Chondrocyte (in vitro differentiated cells): Measurements from ENCODE around the gene CRHR1. TPM values are rescaled to one million over a fixed set of nuclear protein-coding genes. Genes with fewer than 3 reads are reported as not detected.

Experiments
- DNase-seq: peaks from one replicate; pipeline ENCODE4 v3.0.0; 2021; ENCODE audit warnings: mixed read lengths, low spot score
- H3K27ac Mint-ChIP-seq: one replicate; pipeline ENCODE4 v1.8.0; 2021; ENCODE audit warnings: mild to moderate bottlenecking, moderate library complexity, mixed read lengths; ENCODE audit not compliant: unreplicated experiment
- H3K27me3 Mint-ChIP-seq: 2 replicates; pipeline ENCODE4 v1.8.0; 2021; ENCODE audit warnings: low read depth, mixed read lengths
- H3K36me3 Mint-ChIP-seq: 2 replicates; pipeline ENCODE4 v1.8.0; 2021; ENCODE audit warnings: low read depth, mixed read lengths
- H3K4me1 Mint-ChIP-seq: 2 replicates; pipeline ENCODE4 v1.8.0; 2021; ENCODE audit warnings: low read depth, mild to moderate bottlenecking, mixed read lengths
- H3K4me3 Mint-ChIP-seq: one replicate; pipeline ENCODE4 v1.8.0; 2021; ENCODE audit warnings: mild to moderate bottlenecking, moderate library complexity, mixed read lengths; ENCODE audit not compliant: unreplicated experiment
- H3K9me3 Mint-ChIP-seq: 2 replicates; pipeline ENCODE4 v1.8.0; 2021; ENCODE audit warnings: low read depth, mixed read lengths
- total RNA-seq: library from RNA; stranded (reverse); gene quantifications from 3 replicates; pipeline ENCODE4 v1.2.1, GENCODE V29; 2021
- TF ChIP-seq, protein P1 (sequence below): fragments of 200-600 bp; sonication (generic); IDR thresholded peaks from 2 replicates; pipeline ENCODE4 v1.5.0; 2021; ENCODE audit warnings: antibody characterized with exemption, mild to moderate bottlenecking, moderate library complexity

CRHR1 gene
- total RNA-seq, 1 donor from 2014 or later = not detected

DNA sequence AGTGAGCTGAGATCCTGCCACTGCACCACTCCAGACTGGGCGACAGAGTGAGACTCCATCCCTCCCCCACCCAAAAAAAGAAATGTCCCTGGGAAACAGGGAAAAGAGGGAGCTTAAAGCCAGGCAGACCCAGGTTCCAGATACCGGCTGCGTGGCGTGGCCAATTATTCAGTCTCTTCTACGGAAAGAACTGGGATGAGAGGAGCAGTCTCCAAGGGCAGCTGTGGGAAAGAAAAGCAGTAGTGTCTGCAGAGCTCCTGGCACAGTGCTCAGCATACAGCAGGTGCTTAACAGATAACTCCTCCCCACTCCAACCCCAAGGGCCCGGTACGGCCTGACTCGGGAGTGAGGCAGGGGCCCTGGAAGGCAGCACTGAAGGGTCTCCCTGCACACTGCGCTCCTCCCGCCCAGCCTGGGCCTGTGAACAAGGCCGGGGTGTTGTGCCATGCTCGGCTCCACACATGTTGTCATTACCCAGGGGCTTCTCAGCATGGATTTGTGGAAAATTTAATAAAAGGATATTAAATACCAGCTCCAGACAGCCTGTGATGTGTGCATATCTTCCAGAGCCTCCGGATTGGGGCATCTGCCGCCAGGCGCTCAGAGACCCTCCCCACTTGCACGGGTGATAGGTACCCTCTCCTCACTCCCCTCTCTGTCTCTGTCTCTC, 42.9 kb downstream of the CRHR1 start:
- no peak overlapping the region for H3K4me3 Mint-ChIP-seq
- no peaks in the 10 kb centered on the region for H3K9me3 Mint-ChIP-seq
- no peaks in the 10 kb centered on the region for H3K36me3 Mint-ChIP-seq

GRCh38 chr17:45828171-45828570, 44.1 kb downstream of the CRHR1 start:
- peaks cover 43% of the 10 kb centered on the region for H3K27me3 Mint-ChIP-seq

More for the DNA sequence above, 42.9 kb downstream of the CRHR1 start:
- Mint-ChIP-seq H3K27me3 (peaks cover 47% of the 10 kb centered on the region), H3K27ac (no peak overlapping the region), H3K4me1 (no peaks in the 10 kb centered on the region)
- DNase-seq = no peak
- TF ChIP-seq, protein P1, sequence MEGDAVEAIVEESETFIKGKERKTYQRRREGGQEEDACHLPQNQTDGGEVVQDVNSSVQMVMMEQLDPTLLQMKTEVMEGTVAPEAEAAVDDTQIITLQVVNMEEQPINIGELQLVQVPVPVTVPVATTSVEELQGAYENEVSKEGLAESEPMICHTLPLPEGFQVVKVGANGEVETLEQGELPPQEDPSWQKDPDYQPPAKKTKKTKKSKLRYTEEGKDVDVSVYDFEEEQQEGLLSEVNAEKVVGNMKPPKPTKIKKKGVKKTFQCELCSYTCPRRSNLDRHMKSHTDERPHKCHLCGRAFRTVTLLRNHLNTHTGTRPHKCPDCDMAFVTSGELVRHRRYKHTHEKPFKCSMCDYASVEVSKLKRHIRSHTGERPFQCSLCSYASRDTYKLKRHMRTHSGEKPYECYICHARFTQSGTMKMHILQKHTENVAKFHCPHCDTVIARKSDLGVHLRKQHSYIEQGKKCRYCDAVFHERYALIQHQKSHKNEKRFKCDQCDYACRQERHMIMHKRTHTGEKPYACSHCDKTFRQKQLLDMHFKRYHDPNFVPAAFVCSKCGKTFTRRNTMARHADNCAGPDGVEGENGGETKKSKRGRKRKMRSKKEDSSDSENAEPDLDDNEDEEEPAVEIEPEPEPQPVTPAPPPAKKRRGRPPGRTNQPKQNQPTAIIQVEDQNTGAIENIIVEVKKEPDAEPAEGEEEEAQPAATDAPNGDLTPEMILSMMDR = no peak

GRCh38 chr17:45828582-45829133, 44.5 kb downstream of the CRHR1 start:
- Mint-ChIP-seq H3K4me1 (no peaks in the 10 kb centered on the region), H3K27me3 (peaks cover 43% of the 10 kb centered on the region), H3K9me3 (no peaks in the 10 kb centered on the region), H3K27ac (no peak overlapping the region), H3K4me3 (no peak overlapping the region), H3K36me3 (no peaks in the 10 kb centered on the region)
- TF ChIP-seq, protein P1 = no peak
- DNase-seq = no peak

More at GRCh38 chr17:45828171-45828570, 44.1 kb downstream of the CRHR1 start:
- no peak for DNase-seq
- TF ChIP-seq, protein P1 = no peak
- H3K27ac Mint-ChIP-seq = no peak overlapping the region
- H3K9me3 Mint-ChIP-seq = no peaks in the 10 kb centered on the region
- no peaks in the 10 kb centered on the region for H3K4me1 Mint-ChIP-seq
- no peak overlapping the region for H3K4me3 Mint-ChIP-seq
- H3K36me3 Mint-ChIP-seq = no peaks in the 10 kb centered on the region

DNA sequence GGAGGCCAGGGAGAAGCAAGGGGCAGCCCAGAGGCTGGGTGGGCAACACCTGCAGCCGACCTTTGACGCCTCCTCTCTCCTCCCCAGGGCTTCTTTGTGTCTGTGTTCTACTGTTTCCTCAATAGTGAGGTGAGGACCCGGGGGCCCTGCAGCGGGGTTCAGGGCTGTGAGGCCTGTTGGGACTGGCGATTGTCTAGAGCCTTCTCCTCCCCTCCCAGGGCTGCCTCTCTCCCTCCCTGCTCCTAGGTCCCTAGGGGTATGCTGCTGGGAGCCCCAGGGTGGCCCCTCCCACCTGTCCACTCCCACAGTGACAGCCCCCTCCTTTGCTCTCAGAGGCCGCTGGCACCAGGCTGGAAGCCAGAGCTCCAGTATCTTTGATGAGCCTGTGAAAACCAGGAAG, 49.8 kb downstream of the CRHR1 start:
- H3K27me3 Mint-ChIP-seq = peaks cover 38% of the 10 kb centered on the region
- TF ChIP-seq, protein P1 = no peak
- H3K4me1 Mint-ChIP-seq = no peaks in the 10 kb centered on the region
- H3K9me3 Mint-ChIP-seq = no peaks in the 10 kb centered on the region
- no peak overlapping the region for H3K4me3 Mint-ChIP-seq
- H3K36me3 Mint-ChIP-seq = no peaks in the 10 kb centered on the region
- DNase-seq = no peak
- H3K27ac Mint-ChIP-seq = no peak overlapping the region

DNA sequence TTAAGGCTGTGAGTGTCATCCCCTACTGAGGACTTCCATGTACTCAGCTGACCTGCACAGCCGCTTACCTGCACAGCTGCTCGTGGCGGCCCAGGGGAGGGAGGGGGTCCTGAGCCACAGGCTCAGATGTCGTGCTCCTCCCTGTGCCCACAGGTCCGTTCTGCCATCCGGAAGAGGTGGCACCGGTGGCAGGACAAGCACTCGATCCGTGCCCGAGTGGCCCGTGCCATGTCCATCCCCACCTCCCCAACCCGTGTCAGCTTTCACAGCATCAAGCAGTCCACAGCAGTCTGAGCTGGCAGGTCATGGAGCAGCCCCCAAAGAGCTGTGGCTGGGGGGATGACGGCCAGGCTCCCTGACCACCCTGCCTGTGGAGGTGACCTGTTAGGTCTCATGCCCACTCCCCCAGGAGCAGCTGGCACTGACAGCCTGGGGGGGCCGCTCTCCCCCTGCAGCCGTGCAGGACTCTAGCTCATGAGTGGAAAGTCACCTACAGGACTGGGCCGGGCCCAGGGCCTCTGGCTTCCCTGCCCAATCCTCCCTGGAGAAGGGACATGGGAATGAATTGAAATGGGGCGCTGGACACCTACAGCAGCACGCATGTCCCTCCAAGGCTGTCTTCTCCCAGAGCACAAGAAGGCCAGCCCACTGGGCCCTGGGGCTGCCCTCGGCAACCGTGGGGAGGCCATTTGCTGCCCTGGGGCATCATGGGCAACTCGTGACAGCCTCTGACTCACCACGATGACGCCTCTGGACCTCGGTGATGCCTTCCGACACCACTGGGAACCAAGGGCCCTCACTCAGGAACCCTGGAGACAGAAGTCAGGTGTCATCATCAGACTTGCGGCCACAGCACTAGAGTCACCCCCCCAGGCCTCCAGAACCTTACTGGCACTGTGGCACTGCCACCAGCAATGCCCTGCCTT, 50.6 kb downstream of the CRHR1 start:
- Mint-ChIP-seq H3K4me3 (no peak overlapping the region), H3K9me3 (no peaks in the 10 kb centered on the region), H3K27ac (no peak overlapping the region), H3K36me3 (no peaks in the 10 kb centered on the region), H3K4me1 (no peaks in the 10 kb centered on the region), H3K27me3 (peaks cover 37% of the 10 kb centered on the region)
- DNase-seq = no peak
- TF ChIP-seq, protein P1 = no peak
